ENCODE results near the gene FAM8A1.

FAM8A1 gene

DNA sequence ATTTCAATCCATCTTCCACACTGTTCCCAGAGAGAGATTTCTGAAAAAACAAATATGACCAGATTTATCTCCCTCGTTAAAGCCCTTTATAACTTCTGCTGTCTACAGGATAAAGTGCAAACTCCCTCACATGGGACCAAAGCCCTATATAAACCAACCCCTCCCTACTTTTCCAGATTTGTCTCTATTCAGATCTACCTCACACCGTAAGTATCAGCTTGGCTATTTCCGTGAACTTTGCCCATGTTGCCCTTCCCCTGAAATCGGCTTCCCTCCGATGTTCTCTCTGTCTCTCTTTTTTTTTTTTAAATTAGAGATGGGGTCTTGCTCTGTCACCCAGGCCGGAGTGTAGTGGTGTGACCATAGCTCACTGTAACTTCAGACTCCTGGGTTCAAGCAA, 12.1 kb upstream of the FAM8A1 start:
- no peak for DNase-seq (ENCODE audit: low read depth)
- H3K4me3 ChIP-seq (ENCODE audit: low read depth, low read length) = no peak overlapping the region
- TF ChIP-seq, protein P1, sequence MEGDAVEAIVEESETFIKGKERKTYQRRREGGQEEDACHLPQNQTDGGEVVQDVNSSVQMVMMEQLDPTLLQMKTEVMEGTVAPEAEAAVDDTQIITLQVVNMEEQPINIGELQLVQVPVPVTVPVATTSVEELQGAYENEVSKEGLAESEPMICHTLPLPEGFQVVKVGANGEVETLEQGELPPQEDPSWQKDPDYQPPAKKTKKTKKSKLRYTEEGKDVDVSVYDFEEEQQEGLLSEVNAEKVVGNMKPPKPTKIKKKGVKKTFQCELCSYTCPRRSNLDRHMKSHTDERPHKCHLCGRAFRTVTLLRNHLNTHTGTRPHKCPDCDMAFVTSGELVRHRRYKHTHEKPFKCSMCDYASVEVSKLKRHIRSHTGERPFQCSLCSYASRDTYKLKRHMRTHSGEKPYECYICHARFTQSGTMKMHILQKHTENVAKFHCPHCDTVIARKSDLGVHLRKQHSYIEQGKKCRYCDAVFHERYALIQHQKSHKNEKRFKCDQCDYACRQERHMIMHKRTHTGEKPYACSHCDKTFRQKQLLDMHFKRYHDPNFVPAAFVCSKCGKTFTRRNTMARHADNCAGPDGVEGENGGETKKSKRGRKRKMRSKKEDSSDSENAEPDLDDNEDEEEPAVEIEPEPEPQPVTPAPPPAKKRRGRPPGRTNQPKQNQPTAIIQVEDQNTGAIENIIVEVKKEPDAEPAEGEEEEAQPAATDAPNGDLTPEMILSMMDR (IDR thresholded peaks at IDR 0.05; ENCODE audit: control insufficient read depth, extremely low read depth, insufficient read depth) = no peak

DNA sequence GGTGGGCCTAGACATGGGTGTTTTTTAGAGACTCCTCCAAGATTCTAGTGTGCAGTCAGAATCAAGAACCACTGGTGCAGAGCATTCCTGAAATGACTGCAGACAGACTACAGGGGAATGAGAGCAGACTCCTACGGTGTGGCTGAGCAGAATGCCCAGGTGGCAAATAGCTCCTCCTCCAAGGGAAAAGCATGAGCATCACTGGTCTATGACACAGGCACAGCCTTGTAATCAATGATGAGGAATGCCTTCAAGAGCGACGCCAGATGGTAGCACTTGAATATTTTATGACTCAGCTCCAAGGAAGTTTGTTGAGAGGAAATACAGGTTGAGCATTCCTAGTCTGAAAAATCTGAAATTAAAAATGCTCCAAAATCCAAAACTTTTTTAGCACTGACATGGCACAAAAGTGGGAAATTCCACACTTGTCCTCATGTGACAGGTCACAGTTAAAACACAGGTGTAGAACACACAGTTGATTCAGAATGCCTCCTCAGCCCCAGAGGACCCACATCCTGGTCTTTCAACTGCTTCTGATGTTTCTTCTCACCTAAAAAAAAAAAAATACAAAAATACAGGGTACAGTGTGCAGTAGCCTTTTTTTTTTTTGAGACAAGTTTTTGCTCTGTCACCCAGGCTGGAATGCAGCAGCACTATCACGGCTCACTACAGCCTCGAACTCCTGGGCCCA, 10.6 kb upstream of the FAM8A1 start:
- TF ChIP-seq, protein P1 (IDR thresholded peaks at IDR 0.05; ENCODE audit: control insufficient read depth, extremely low read depth, insufficient read depth) = peak; percentile 19; the same call in 1 of the 2 replicates
- H3K4me3 ChIP-seq (ENCODE audit: low read depth, low read length) = no peak overlapping the region
- DNase-seq (ENCODE audit: low read depth) = no peak

DNA sequence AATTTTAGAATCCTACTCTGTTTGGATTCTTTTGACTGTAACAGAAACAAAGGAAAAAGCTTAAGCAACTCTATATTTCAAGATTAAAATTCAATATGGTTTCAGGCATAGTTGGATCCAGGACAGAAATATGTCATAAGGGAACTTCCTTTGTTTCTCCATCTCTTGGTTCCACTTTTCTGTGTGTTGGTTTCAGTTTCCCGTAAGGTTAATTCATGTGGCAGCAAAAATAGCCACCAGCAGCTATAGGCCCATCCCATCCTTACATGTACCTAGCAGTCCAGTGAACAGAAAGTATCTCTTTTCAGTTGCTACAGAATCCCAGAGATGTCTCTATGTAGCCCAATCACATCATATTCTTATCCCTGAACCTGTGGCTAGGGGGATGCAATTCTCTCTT, 8.8 kb upstream of the FAM8A1 start:
- TF ChIP-seq, protein P1 (IDR thresholded peaks at IDR 0.05; ENCODE audit: control insufficient read depth, extremely low read depth, insufficient read depth) = no peak
- no peak for DNase-seq (ENCODE audit: low read depth)
- H3K4me3 ChIP-seq (ENCODE audit: low read depth, low read length) = no peak overlapping the region

DNA sequence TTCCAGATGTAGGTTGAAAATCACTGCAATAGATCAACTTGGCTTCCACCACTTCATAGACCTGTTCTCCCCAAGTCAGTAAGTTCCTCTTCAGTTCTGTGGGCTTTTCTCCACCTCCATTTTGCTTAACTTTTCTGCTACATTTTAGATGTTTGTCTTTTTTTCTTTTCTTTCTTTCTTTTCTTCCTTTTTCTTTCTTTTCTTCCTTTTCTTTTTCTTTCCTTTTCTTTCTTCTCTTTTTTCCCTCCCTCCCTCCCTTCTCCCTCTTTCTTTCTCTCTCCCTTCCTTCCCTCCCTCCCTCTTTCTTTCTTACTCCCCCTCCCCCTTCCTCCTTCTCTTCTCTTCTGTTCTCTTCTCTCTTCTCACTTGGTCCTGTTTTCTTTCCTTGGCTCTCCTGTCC, 6.9 kb upstream of the FAM8A1 start:
- TF ChIP-seq, protein P1 (IDR thresholded peaks at IDR 0.05; ENCODE audit: control insufficient read depth, extremely low read depth, insufficient read depth) = no peak
- DNase-seq (ENCODE audit: low read depth) = no peak
- no peak overlapping the region for H3K4me3 ChIP-seq (ENCODE audit: low read depth, low read length)

DNA sequence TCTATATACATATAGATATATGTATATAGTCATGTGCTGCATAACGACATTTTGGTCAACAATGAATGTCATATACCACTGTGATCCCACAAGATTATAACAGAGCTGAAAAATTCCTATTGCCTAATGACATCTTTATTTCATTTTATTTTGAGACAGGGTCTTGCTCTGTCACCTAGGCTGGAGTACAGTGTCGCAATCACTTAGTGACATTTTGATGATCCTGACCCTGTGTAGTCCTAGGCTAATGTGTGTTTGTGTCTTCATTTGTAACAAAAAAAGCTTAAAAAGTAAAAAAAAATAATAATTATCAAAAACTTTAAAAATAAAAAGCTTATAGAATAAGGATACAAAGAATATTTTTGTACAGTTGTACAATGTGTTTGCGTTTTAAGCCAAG, 4.0 kb upstream of the FAM8A1 start:
- no peak for DNase-seq (ENCODE audit: low read depth)
- no peak overlapping the region for H3K4me3 ChIP-seq (ENCODE audit: low read depth, low read length)
- TF ChIP-seq, protein P1 (IDR thresholded peaks at IDR 0.05; ENCODE audit: control insufficient read depth, extremely low read depth, insufficient read depth) = no peak

DNA sequence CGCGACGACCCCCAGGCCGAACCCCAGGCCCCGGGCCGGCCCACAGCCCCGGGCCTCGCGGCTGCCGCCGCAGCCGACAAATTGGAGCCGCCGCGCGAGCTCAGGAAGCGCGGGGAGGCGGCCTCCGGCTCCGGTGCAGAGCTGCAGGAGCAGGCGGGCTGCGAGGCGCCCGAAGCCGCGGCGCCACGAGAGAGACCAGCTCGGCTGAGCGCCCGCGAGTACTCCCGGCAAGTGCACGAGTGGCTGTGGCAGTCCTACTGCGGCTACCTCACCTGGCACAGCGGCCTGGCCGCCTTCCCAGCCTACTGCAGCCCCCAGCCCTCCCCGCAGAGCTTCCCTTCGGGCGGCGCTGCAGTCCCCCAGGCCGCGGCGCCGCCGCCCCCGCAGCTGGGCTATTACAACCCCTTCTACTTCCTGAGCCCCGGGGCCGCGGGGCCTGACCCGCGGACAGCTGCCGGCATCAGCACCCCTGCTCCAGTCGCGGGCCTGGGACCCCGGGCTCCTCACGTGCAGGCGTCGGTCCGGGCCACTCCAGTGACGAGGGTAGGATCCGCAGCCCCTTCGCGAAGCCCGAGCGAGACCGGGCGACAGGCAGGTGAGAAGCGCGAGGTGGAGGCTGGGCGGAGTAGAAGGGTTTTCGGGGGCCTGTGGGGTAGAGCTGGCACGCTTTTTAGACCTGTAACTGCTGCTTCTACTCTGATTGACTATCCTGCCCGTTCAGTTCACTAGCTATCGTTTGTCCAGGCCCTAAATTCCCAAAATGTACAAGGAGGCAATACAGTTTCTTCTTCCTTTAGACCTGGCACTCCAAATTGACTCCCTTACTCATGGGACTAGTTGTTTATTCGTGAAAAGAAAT, 654 bp downstream of the FAM8A1 start:
- no peak for DNase-seq (ENCODE audit: low read depth)
- TF ChIP-seq, protein P1 (IDR thresholded peaks at IDR 0.05; ENCODE audit: control insufficient read depth, extremely low read depth, insufficient read depth) = no peak

More for the DNA sequence above, 654 bp downstream of the FAM8A1 start:
- peak overlapping the region; percentile 67 for H3K4me3 ChIP-seq (ENCODE audit: low read depth, low read length)

Data from LNCaP clone FGC (cell line).